Measurements from ENCODE around the gene C1QTNF8. TPM values are rescaled to one million over a fixed set of nuclear protein-coding genes. Genes with fewer than 3 reads are reported as not detected.

The C1QTNF8 gene
- total RNA-seq, 1 experiment from 2014 or later = 0.39 TPM

DNA sequence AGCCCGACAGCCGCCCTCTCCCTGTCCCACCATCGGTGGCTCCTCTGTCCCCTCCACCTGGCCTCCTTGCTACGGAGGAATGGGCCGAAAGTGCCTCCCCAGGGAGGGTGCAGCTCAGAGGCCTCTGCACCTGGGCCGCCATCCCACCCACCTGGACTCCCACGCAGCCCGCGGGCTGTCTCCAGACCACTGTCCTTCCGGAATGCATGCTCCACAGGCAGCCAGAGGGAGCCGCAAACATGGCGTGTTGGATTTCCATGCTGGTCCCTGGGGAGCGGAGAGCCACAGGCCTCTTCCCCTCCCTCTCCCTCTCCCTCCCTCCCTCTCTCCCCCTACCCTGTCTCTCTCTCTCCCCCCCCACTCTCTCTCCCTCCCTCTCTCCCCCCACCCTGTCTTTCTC is 20.5 kb downstream of the C1QTNF8 start:
- BruUV-seq (replicated peaks) = no TSS peak
- no peak for ATAC-seq
- CTCF ChIA-PET = no interaction called here
- no peaks in the 10 kb centered on the region; the same call in 1 of the 2 replicates for H3K27me3 ChIP-seq (ENCODE audit: control insufficient read depth, insufficient read depth, low read length)
- intact Hi-C loops (cut with micrococcal nuclease; ENCODE audit: unreplicated experiment) = no loop called here
- H3K36me3 ChIP-seq (ENCODE audit: control insufficient read depth, insufficient read depth, low read length) = no peaks in the 10 kb centered on the region
- in situ Hi-C loops (cut with HindIII; ENCODE audit: low pct_unique_long_range_greater_than_20kb, low sequenced_read_pairs) = no loop called here
- no peak overlapping the region for H3K27ac ChIP-seq (ENCODE audit: low read length)
- H3K9me3 ChIP-seq (ENCODE audit: control insufficient read depth, insufficient read depth, low read depth, low read length) = no peaks in the 10 kb centered on the region
- peaks cover 54% of the 10 kb centered on the region for H3K4me1 ChIP-seq (ENCODE audit: control insufficient read depth, insufficient read depth, low read length)
- TF ChIP-seq, protein P1, sequence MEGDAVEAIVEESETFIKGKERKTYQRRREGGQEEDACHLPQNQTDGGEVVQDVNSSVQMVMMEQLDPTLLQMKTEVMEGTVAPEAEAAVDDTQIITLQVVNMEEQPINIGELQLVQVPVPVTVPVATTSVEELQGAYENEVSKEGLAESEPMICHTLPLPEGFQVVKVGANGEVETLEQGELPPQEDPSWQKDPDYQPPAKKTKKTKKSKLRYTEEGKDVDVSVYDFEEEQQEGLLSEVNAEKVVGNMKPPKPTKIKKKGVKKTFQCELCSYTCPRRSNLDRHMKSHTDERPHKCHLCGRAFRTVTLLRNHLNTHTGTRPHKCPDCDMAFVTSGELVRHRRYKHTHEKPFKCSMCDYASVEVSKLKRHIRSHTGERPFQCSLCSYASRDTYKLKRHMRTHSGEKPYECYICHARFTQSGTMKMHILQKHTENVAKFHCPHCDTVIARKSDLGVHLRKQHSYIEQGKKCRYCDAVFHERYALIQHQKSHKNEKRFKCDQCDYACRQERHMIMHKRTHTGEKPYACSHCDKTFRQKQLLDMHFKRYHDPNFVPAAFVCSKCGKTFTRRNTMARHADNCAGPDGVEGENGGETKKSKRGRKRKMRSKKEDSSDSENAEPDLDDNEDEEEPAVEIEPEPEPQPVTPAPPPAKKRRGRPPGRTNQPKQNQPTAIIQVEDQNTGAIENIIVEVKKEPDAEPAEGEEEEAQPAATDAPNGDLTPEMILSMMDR (IDR thresholded peaks at IDR 0.05) = no peak
- no peak for TF ChIP-seq SIN3A (IDR thresholded peaks at IDR 0.05; ENCODE audit: borderline replicate concordance, insufficient read depth, low read depth, low read length)
- TF ChIP-seq POLR2AphosphoS5 (IDR thresholded peaks at IDR 0.05; ENCODE audit: low read depth, low read length) = no peak
- TF ChIP-seq, protein P2, sequence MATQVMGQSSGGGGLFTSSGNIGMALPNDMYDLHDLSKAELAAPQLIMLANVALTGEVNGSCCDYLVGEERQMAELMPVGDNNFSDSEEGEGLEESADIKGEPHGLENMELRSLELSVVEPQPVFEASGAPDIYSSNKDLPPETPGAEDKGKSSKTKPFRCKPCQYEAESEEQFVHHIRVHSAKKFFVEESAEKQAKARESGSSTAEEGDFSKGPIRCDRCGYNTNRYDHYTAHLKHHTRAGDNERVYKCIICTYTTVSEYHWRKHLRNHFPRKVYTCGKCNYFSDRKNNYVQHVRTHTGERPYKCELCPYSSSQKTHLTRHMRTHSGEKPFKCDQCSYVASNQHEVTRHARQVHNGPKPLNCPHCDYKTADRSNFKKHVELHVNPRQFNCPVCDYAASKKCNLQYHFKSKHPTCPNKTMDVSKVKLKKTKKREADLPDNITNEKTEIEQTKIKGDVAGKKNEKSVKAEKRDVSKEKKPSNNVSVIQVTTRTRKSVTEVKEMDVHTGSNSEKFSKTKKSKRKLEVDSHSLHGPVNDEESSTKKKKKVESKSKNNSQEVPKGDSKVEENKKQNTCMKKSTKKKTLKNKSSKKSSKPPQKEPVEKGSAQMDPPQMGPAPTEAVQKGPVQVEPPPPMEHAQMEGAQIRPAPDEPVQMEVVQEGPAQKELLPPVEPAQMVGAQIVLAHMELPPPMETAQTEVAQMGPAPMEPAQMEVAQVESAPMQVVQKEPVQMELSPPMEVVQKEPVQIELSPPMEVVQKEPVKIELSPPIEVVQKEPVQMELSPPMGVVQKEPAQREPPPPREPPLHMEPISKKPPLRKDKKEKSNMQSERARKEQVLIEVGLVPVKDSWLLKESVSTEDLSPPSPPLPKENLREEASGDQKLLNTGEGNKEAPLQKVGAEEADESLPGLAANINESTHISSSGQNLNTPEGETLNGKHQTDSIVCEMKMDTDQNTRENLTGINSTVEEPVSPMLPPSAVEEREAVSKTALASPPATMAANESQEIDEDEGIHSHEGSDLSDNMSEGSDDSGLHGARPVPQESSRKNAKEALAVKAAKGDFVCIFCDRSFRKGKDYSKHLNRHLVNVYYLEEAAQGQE (IDR thresholded peaks at IDR 0.05; ENCODE audit: insufficient read depth in 1 of 2, low read depth in 2 of 2, low read length in 1 of 2) = no peak
- no peak for TF ChIP-seq TCF7L2 (IDR thresholded peaks at IDR 0.05; ENCODE audit: low read depth, low read length)
- no peak overlapping the region for H3K4me3 ChIP-seq (ENCODE audit: low read depth in 2 of 2, low read length in 2 of 2)
- DNase-seq (ENCODE audit: low read depth, low spot score) = no peak
- POLR2A ChIA-PET = no interaction called here

DNA sequence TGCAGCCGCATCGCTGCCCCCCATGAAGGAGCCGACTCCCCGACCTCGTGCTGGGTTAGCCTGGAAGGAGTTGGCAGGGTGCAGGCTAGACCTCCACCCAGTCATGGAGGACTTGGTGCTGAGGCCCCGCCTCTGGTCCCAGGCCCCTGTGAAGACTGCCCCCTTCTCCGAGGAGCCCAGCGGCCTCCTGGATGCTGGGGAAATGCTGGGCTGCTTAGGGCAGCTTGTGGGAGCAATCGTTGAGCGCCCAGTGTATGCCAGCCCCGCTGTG is 21.7 kb downstream of the C1QTNF8 start:
- TF ChIP-seq, protein P1 (IDR thresholded peaks at IDR 0.05) = no peak
- TF ChIP-seq TCF7L2 (IDR thresholded peaks at IDR 0.05; ENCODE audit: low read depth, low read length) (no peak), POLR2AphosphoS5 (IDR thresholded peaks at IDR 0.05; ENCODE audit: low read depth, low read length) (no peak), SIN3A (IDR thresholded peaks at IDR 0.05; ENCODE audit: borderline replicate concordance, insufficient read depth, low read depth, low read length) (no peak)
- TF ChIP-seq, protein P2 (IDR thresholded peaks at IDR 0.05; ENCODE audit: insufficient read depth in 1 of 2, low read depth in 2 of 2, low read length in 1 of 2) = no peak
- H3K36me3 ChIP-seq (ENCODE audit: control insufficient read depth, insufficient read depth, low read length) = no peaks in the 10 kb centered on the region
- POLR2A ChIA-PET = interaction anchor here (0.5 kb wide), 1 partner anchor 206 kb away, joined by 3 read pairs; no protein-coding TSS in a partner anchor
- no peak for DNase-seq (ENCODE audit: low read depth, low spot score)
- intact Hi-C loops (cut with micrococcal nuclease; ENCODE audit: unreplicated experiment) = no loop called here
- no peaks in the 10 kb centered on the region for H3K9me3 ChIP-seq (ENCODE audit: control insufficient read depth, insufficient read depth, low read depth, low read length)
- in situ Hi-C loops (cut with HindIII; ENCODE audit: low pct_unique_long_range_greater_than_20kb, low sequenced_read_pairs) = no loop called here
- peaks cover 63% of the 10 kb centered on the region for H3K4me1 ChIP-seq (ENCODE audit: control insufficient read depth, insufficient read depth, low read length)
- no TSS peak for BruUV-seq (replicated peaks)
- CTCF ChIA-PET = interaction anchor here (0.8 kb wide), 1 partner anchor 28 kb away, joined by 3 read pairs; no protein-coding TSS in a partner anchor
- no peaks in the 10 kb centered on the region; the same call in 1 of the 2 replicates for H3K27me3 ChIP-seq (ENCODE audit: control insufficient read depth, insufficient read depth, low read length)
- ATAC-seq = no peak
- H3K27ac ChIP-seq (ENCODE audit: low read length) = no peak overlapping the region
- H3K4me3 ChIP-seq (ENCODE audit: low read depth in 2 of 2, low read length in 2 of 2) = no peak overlapping the region
